Left renal cortex interstitium (tissue), 4 donors: ENCODE measurements around the gene CPVL. TPM values are rescaled to one million over a fixed set of nuclear protein-coding genes. Genes with fewer than 3 reads are reported as not detected.

Experiments
- DNase-seq, 4 donors: peaks; one replicate each; pipeline ENCODE4 v3.0.0-alpha.2; 2013; ENCODE audit warnings: low read depth in 4 of 4, low spot score in 2 of 4, missing footprints in 1 of 4
- polyA plus RNA-seq, 4 donors: library from polyadenylated mRNA; unstranded; fragments of 120-200 nt; gene quantifications; one replicate each; pipeline ENCODE4 v1.2.1, GENCODE V29; 2013; ENCODE audit not compliant: insufficient read length in 4 of 4

Gene CPVL
- polyA plus RNA-seq, 4 donors = 47.4 to 74.9 (median 61.5) TPM

DNA sequence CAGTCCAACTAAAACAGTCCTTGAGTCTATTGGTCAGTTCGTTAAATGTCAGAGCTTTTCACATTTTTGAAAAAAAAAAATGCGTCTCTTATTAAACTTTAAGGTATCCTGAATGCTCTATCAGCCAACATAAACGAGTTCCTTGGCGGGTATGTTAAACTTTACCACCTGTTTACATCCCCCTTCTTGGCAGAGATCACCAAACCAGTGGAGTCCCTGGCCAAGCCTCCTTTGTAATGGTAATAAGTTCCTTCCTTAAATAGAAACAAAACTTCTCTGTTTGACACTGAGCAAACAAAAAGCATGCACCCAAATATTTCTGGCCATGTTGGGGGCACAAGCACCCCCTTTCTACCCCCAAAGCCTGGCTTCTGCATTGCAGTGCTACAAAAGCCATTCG, 191.4 kb downstream of the CPVL start:
- DNase-seq = no peak

DNA sequence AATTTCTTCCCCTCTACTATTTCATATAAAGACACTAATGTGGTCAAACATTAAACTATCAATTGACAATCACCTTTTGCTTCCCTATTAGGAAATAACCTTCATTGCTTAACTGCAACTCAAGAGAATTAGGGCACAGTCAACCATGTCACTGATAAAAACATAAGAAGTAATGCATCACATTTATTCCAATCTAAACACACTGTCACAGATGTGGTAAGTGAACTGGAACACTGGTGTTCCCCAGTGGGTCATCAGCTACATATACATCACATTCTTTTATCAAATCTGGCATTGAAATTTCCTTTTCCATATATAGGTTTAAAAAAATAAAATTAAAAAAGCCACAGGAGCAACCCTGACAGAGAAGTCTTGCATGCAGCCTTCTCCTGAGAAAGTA, 191.9 kb downstream of the CPVL start:
- DNase-seq = no peak

GRCh38 chr7:28953633-28954032, 192.7 kb downstream of the CPVL start:
- DNase-seq = no peak

Other genes starting within 250 kb of the CPVL start
- 10 to 100 TPM; 46.4 to 87.1 (median 61.0) TPM for gene TRIL, start 188.2 kb downstream of the CPVL start, polyA plus RNA-seq
- gene CHN2, start 48.2 kb upstream of the CPVL start, polyA plus RNA-seq = 10 to 100 TPM; 13.9 to 19.7 (median 17.4) TPM